Retinal pigment epithelial cell (primary cell): ENCODE measurements around the gene ARMC5.

Source experiments
- DNase-seq: peaks from one replicate; pipeline ENCODE4 v3.0.0-alpha.2; 2010; ENCODE audit warnings: low read depth
- H3K4me3 ChIP-seq: 2 replicates; pipeline ENCODE4 v1.5.1; 2011; ENCODE audit warnings: mild to moderate bottlenecking, low read length, control low read depth, moderate library complexity
- TF ChIP-seq, protein P1 (sequence below): conservative IDR thresholded peaks from 2 replicates; pipeline ENCODE4 v1.5.1; 2011; ENCODE audit warnings: low read depth, low read length, control low read depth, inconsistent platforms

The ARMC5 gene

DNA sequence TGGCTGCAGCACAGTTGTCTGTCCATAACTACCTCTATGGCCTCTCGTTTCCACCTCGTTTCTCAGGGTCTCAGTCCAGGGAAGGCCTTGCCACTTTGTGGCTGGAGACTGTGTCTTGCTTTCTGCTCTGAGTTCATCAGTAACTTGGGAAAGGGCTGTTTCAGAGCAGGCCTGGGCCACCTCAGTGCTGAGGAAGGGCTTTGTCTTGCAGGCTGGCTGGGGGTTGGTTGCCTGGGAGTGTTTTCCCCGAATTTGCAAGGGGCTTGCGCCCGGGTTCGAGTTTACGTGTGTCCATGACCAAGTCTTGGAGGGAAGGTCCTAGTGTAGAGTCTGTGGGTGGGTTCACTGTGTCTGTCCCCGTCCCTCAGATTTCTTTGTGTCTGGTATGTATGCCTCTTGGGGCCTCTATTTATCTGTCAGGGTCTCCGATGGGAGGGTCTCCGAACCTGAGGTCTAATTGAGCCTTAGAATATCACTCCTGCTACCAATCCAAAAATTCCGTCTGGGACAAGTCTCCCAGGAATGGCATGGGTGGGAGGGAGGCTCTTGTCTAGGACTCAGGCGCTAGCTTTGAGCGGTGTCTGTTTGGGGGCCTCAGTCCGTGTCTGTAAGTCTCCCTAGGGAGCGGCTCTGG lies 12.1 kb downstream of the ARMC5 start:
- peak overlapping the region; percentile 63 for H3K4me3 ChIP-seq
- TF ChIP-seq, protein P1, sequence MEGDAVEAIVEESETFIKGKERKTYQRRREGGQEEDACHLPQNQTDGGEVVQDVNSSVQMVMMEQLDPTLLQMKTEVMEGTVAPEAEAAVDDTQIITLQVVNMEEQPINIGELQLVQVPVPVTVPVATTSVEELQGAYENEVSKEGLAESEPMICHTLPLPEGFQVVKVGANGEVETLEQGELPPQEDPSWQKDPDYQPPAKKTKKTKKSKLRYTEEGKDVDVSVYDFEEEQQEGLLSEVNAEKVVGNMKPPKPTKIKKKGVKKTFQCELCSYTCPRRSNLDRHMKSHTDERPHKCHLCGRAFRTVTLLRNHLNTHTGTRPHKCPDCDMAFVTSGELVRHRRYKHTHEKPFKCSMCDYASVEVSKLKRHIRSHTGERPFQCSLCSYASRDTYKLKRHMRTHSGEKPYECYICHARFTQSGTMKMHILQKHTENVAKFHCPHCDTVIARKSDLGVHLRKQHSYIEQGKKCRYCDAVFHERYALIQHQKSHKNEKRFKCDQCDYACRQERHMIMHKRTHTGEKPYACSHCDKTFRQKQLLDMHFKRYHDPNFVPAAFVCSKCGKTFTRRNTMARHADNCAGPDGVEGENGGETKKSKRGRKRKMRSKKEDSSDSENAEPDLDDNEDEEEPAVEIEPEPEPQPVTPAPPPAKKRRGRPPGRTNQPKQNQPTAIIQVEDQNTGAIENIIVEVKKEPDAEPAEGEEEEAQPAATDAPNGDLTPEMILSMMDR, result no peak
- no peak for DNase-seq

DNA sequence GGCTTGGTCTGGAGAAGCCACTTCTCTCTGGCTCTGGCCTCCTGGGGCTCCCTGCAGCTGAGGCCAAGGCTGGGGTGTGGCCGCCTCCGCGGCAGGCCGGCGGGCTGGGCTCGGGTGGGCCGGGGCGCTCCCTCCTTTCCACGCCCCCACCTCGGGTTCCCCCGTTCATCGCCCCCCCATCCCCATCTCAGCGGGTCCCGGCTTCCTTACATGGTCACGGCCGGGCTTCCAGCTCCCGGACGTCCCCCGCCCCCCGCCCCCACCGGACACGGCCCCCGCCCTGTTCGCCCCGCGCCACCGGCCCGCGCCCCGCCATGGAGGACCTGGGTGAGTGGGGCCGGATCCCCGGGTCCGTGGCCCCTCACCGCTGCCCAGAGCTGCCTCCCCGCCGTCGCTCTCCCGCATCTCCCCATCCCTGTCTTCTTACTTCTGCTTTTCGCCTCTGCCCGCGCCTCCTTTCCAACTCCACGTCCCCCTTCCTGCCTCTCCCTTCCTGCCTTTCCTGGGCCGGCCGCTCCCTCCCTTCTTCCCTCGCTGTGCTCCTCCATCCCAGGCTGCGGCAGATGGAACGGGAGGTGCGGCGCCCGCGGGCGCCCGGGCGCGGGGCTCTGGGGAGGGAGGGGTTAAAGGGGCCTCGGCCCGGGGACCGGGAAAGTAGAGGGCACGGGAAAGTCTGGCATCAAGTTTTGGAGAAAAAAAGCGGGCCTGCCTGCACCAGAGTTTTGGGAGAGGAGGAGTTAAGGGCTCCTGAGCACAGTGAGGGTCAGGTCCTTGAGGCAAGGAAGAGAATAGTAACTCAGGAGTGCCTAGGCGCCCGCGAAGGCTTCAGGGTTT lies 12.8 kb downstream of the ARMC5 start, which contains the start of gene TGFB1I1:
TSS of gene TGFB1I1 (plus strand) at position 278 of the 834 bp plus-strand sequence. CDS start at position 315, 37 bp downstream.
- H3K4me3 ChIP-seq, result peak within 1 kb of the TSS; percentile 63
- TF ChIP-seq, protein P1, result no peak
- no peak for DNase-seq

DNA sequence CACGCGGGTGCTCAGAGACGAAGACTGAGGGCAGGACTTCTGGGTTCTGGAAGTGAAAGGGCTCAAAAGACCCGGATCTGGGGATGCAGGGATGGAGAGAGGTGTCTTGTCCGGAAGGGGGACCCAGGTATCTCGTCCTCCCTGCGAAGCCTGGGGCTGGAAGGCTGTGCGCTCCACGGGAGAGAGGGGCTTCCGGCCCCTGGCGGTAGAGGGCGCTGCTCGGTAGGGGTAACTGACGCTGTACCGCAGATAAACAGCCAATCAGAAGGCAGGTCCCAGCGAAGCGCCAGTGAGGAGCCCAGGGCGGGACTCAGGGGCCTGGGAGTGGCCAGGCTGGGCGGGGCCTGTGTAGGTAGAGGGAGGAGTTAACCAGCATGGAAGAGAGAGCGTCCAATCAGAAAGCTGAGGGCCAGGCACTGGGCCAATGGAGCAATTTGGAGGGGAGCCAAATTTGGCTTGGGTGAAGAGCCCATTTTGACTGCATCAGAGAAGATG lies 13.5 kb downstream of the ARMC5 start:
- H3K4me3 ChIP-seq, result peak overlapping the region; percentile 63
- DNase-seq, result no peak
- TF ChIP-seq, protein P1, result peak; percentile 67

DNA sequence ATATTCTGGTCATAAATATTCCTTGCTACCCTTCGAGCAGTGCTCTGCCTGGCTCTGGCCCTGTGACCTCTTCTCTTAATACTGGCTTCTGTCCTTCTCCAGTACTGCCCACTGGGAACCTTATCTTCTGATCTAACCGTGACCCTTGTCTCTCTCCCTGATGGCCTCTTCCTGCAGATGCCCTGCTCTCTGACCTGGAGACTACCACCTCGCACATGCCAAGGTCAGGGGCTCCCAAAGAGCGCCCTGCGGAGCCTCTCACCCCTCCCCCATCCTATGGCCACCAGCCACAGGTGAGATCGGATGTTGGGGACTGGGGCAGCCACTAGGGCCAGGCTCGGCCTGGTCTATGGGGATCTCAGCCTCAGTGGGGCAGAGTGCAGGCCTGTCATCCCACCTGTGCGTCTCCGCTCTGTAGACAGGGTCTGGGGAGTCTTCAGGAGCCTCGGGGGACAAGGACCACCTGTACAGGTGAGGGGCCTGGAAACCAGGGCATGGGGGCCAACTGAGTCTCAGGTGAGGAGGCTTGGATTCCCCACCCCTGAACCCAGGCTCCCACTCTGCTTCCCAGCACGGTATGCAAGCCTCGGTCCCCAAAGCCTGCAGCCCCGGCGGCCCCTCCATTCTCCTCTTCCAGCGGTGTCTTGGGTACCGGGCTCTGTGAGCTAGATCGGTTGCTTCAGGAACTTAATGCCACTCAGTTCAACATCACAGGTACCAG lies 14.1 kb downstream of the ARMC5 start:
- no peak for DNase-seq
- H3K4me3 ChIP-seq, result no peak overlapping the region
- TF ChIP-seq, protein P1, result no peak

DNA sequence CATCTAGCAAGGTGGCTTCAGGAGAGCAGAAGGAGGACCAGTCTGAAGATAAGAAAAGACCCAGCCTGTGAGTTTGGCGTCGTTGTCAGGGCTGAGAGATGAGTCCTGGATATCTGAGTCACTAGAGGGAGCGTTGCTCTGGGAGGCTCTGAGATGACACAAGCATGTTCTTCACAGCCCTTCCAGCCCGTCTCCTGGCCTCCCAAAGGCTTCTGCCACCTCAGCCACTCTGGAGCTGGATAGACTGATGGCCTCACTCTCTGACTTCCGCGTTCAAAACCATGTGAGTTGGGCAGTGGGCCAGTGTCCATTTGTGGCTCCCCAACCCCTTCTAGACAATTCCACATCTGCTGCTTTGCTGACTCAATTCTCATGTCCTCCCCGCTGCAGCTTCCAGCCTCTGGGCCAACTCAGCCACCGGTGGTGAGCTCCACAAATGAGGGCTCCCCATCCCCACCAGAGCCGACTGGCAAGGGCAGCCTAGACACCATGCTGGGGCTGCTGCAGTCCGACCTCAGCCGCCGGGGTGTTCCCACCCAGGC lies 14.9 kb downstream of the ARMC5 start:
- TF ChIP-seq, protein P1, result no peak
- H3K4me3 ChIP-seq, result no peak overlapping the region
- DNase-seq, result no peak

DNA sequence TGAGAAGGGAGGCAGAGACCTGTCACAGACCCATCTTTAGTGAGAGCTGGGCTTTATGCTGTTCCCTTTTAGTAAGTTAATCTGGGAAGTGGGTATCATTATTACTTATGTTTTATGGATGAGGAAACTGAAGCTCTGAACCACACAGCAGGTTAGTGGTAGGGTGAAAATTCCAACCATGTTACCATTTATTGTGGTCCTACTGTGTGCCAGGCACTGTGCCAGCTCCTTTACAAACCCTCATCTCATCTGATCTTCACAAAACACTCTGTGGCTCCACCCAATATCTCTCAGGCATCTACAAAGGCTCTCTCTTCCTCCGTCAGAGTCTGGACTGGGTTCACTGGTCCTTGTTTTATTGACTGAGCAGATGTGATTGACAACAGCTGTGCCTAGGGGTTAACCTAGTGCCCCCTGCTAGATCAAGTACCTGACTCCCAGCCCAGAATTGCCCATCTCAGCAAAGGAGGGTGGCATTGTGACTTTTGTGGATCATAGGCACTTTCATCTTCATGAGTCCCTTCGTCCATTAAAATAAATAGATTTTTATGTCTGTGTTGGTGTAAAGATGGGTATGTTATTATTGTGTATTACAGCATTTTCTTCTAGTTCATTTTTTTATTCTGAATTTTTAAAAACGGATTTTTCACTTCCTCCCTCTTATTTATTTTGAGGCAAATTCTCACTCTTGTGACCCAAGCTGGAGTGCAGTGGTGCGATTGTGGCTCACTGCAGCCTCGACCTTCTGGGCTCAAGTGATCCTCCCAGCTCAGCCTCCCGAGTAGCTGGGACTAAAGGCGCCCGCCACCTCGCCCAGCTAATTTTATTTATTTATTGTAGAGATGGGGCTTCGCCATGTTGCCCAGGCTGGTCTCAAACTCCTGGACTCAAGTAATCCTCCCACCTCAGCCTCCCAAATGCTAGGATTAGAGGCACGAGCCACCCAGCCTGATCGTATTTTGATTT lies 15.8 kb downstream of the ARMC5 start:
- no peak for DNase-seq
- TF ChIP-seq, protein P1, result no peak

More for the DNA sequence above, 15.8 kb downstream of the ARMC5 start:
- H3K4me3 ChIP-seq, result no peak overlapping the region
